ENCODE data around the gene STX19. TPM values are rescaled to one million over a fixed set of nuclear protein-coding genes. Genes with fewer than 3 reads are reported as not detected.

The STX19 gene
- total RNA-seq, 1 donor from 2014 or later: not detected

DNA sequence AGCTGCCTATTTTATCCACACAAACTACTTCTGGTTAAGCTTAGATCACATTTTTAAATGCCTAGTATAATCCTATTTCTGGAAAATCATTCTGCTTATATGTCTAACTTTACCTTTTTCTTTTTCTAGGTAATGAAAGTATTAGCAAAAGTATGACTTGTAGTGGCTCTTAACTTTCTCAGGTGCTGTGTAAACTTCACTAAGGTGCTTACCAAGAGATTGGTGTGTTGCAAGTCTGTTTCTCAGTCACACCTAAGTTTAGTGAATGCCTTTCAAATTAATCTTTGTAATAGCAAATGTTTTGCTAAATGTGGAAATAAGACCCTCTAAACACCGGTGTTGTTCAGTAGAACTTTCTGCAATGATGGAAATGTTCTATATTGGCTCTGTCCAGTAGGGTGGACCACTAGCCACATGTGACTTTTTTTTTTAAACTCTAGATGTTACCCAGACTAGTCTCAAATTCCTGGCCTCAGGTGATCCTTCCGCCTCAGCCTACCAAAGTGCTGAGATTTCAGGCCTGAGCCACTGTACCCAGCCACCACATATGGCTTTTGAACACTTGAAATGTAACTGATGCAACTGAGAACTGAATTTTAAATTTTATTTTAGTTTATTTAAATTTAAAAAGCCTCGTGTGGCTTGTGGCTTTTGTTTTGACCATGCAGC, 26.4 kb downstream of the STX19 start:
- no peak overlapping the region for H3K27ac ChIP-seq (ENCODE audit: low read depth, low read length)
- Mint-ChIP-seq H3K4me1 (ENCODE audit: low read depth, unreplicated experiment) (no peaks in the 10 kb centered on the region), H3K36me3 (ENCODE audit: low read depth, unreplicated experiment) (no peaks in the 10 kb centered on the region), H3K27me3 (ENCODE audit: low read depth, unreplicated experiment) (no peaks in the 10 kb centered on the region), H3K27ac (ENCODE audit: unreplicated experiment) (no peak overlapping the region), H3K9me3 (ENCODE audit: unreplicated experiment) (no peaks in the 10 kb centered on the region), H3K4me3 (ENCODE audit: unreplicated experiment) (no peak overlapping the region)
- no peak overlapping the region for H3K4me3 ChIP-seq (ENCODE audit: insufficient read depth, low read depth, low read length)
- H3K36me3 ChIP-seq (ENCODE audit: insufficient read depth, low read length): no peaks in the 10 kb centered on the region
- no peak for DNase-seq (ENCODE audit: low read depth)
- no peaks in the 10 kb centered on the region for H3K79me2 ChIP-seq (ENCODE audit: insufficient read depth, low read length)
- no peak overlapping the region for H2AFZ ChIP-seq (ENCODE audit: low read depth, low read length)
- H3K9ac ChIP-seq (ENCODE audit: low read length): no peak overlapping the region
- H3K9me3 ChIP-seq (ENCODE audit: insufficient read depth, low read depth, low read length): no peaks in the 10 kb centered on the region
- H3K4me1 ChIP-seq (ENCODE audit: insufficient read depth, low read length): peaks cover 4% of the 10 kb centered on the region
- H3K27me3 ChIP-seq (ENCODE audit: insufficient read depth, low read length): no peaks in the 10 kb centered on the region
- H4K20me1 ChIP-seq (ENCODE audit: insufficient read depth, low read length): no peaks in the 10 kb centered on the region
- TF ChIP-seq CTCF (IDR thresholded peaks at IDR 0.05; ENCODE audit: insufficient read depth, low read depth, low read length): no peak
- no peak for TF ChIP-seq EZH2 (IDR thresholded peaks at IDR 0.05; ENCODE audit: insufficient read depth, low read length)
- no peak overlapping the region for H3K4me2 ChIP-seq (ENCODE audit: low read length)
- FAIRE-seq: no peak

DNA sequence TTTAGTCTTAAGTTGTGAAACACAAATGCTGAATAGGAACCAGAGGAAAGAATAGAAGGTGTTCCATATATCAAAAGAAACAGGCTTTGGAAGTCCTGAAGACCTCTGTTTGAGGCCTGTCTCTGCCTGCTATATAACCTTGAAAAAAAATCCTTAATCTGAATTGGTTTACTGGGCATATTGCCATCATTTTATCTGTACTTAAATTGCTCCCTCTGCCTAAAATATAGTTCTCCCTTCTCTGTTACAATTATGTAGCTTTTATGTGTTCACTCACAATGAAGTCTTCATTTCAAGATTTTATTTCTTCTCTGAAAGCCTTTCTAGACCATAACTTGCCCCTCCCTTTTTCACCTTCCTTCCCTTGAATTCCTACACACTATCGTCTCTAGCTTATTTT, 27.2 kb downstream of the STX19 start:
- H3K27me3 ChIP-seq (ENCODE audit: insufficient read depth, low read length): no peaks in the 10 kb centered on the region
- Mint-ChIP-seq H3K27ac (ENCODE audit: unreplicated experiment) (no peak overlapping the region), H3K9me3 (ENCODE audit: unreplicated experiment) (no peaks in the 10 kb centered on the region), H3K27me3 (ENCODE audit: low read depth, unreplicated experiment) (no peaks in the 10 kb centered on the region), H3K4me1 (ENCODE audit: low read depth, unreplicated experiment) (no peaks in the 10 kb centered on the region), H3K36me3 (ENCODE audit: low read depth, unreplicated experiment) (peaks cover 3% of the 10 kb centered on the region), H3K4me3 (ENCODE audit: unreplicated experiment) (no peak overlapping the region)
- H4K20me1 ChIP-seq (ENCODE audit: insufficient read depth, low read length): no peaks in the 10 kb centered on the region
- H3K4me1 ChIP-seq (ENCODE audit: insufficient read depth, low read length): peaks cover 4% of the 10 kb centered on the region
- no peak overlapping the region for H3K9ac ChIP-seq (ENCODE audit: low read length)
- no peaks in the 10 kb centered on the region for H3K9me3 ChIP-seq (ENCODE audit: insufficient read depth, low read depth, low read length)
- no peak overlapping the region for H3K27ac ChIP-seq (ENCODE audit: low read depth, low read length)
- TF ChIP-seq EZH2 (IDR thresholded peaks at IDR 0.05; ENCODE audit: insufficient read depth, low read length) (no peak), CTCF (IDR thresholded peaks at IDR 0.05; ENCODE audit: insufficient read depth, low read depth, low read length) (no peak)
- no peak overlapping the region for H2AFZ ChIP-seq (ENCODE audit: low read depth, low read length)
- no peak for FAIRE-seq
- no peaks in the 10 kb centered on the region for H3K79me2 ChIP-seq (ENCODE audit: insufficient read depth, low read length)
- H3K36me3 ChIP-seq (ENCODE audit: insufficient read depth, low read length): no peaks in the 10 kb centered on the region
- no peak overlapping the region for H3K4me3 ChIP-seq (ENCODE audit: insufficient read depth, low read depth, low read length)
- DNase-seq (ENCODE audit: low read depth): no peak
- H3K4me2 ChIP-seq (ENCODE audit: low read length): no peak overlapping the region

DNA sequence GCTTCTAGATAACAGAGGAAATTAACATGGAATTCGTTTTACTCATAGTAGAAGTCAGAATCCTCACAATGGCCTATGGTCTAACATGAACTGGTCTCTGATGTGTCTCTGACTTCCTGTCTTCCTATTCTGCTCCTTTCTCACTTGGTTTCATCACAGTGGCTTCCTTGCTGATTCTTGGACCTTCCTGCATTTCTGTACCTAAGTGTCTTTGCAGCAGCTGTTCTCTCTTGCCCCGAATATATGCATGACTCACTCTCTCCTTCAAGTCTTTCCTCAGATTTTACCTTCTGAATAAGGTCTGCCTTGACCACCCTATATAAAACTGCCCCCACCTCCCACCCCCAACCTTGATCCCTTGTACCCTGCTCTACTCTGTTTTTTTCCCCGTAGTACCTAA, 34.3 kb downstream of the STX19 start:
- DNase-seq (ENCODE audit: low read depth): peak; percentile 11
- H3K36me3 ChIP-seq (ENCODE audit: insufficient read depth, low read length): no peaks in the 10 kb centered on the region
- Mint-ChIP-seq H3K36me3 (ENCODE audit: low read depth, unreplicated experiment) (peaks cover 5% of the 10 kb centered on the region), H3K4me3 (ENCODE audit: unreplicated experiment) (no peak overlapping the region), H3K27me3 (ENCODE audit: low read depth, unreplicated experiment) (no peaks in the 10 kb centered on the region), H3K9me3 (ENCODE audit: unreplicated experiment) (no peaks in the 10 kb centered on the region), H3K27ac (ENCODE audit: unreplicated experiment) (no peak overlapping the region), H3K4me1 (ENCODE audit: low read depth, unreplicated experiment) (peaks cover 5% of the 10 kb centered on the region)
- no peak overlapping the region for H3K4me2 ChIP-seq (ENCODE audit: low read length)
- H3K9me3 ChIP-seq (ENCODE audit: insufficient read depth, low read depth, low read length): no peaks in the 10 kb centered on the region
- no peak for FAIRE-seq
- H3K27ac ChIP-seq (ENCODE audit: low read depth, low read length): no peak overlapping the region
- no peaks in the 10 kb centered on the region for H4K20me1 ChIP-seq (ENCODE audit: insufficient read depth, low read length)
- H3K27me3 ChIP-seq (ENCODE audit: insufficient read depth, low read length): no peaks in the 10 kb centered on the region
- no peak overlapping the region for H3K4me3 ChIP-seq (ENCODE audit: insufficient read depth, low read depth, low read length)
- no peaks in the 10 kb centered on the region for H3K4me1 ChIP-seq (ENCODE audit: insufficient read depth, low read length)
- H3K9ac ChIP-seq (ENCODE audit: low read length): no peak overlapping the region
- no peak overlapping the region for H2AFZ ChIP-seq (ENCODE audit: low read depth, low read length)
- TF ChIP-seq CTCF (IDR thresholded peaks at IDR 0.05; ENCODE audit: insufficient read depth, low read depth, low read length) (no peak), EZH2 (IDR thresholded peaks at IDR 0.05; ENCODE audit: insufficient read depth, low read length) (no peak)
- peaks cover 48% of the 10 kb centered on the region for H3K79me2 ChIP-seq (ENCODE audit: insufficient read depth, low read length)
